Memory B cell (primary cell): ENCODE results near the gene GNG2.

Source experiments
- ATAC-seq: fragments of 150-1000 bp; cut with Tn5 transposase; 2 replicates; pipeline ENCODE4 v1.10.0; 2021; ENCODE audit warnings: low read depth, mild to moderate bottlenecking, moderate library complexity
- DNase-seq, 2 donors: peaks; one replicate each; pipeline ENCODE4 v3.0.0; 2022; ENCODE audit warnings: low spot score in 2 of 2
- H3K27ac Mint-ChIP-seq: one replicate; pipeline ENCODE4 v1.8.0; 2022; ENCODE audit warnings: mild to moderate bottlenecking, moderate library complexity, mixed read lengths
- H3K27me3 Mint-ChIP-seq: one replicate; pipeline ENCODE4 v1.8.0; 2022; ENCODE audit warnings: mixed read lengths
- H3K36me3 Mint-ChIP-seq: one replicate; pipeline ENCODE4 v1.8.0; 2022; ENCODE audit warnings: mild to moderate bottlenecking, mixed read lengths
- H3K4me1 Mint-ChIP-seq: one replicate; pipeline ENCODE4 v1.8.0; 2022; ENCODE audit warnings: mixed read lengths
- H3K4me3 Mint-ChIP-seq: one replicate; pipeline ENCODE4 v1.8.0; 2022; ENCODE audit warnings: mild to moderate bottlenecking, moderate library complexity, mixed read lengths
- H3K9me3 Mint-ChIP-seq: one replicate; pipeline ENCODE4 v1.8.0; 2022; ENCODE audit warnings: mixed read lengths

GNG2 gene

GRCh38 chr14:51989293-51990234 is 129.2 kb downstream of the GNG2 start, which contains the start of gene RTRAF:
RTRAF (plus strand) TSS chr14:51989546; CDS start chr14:51989640, 94 bp downstream.
- Mint-ChIP-seq H3K4me3 (peak within 1 kb of the TSS; percentile 99), H3K9me3 (no peaks in the 10 kb centered on the region), H3K27me3 (no peaks in the 10 kb centered on the region), H3K4me1 (peaks cover 20% of the 10 kb centered on the region), H3K27ac (peak within 1 kb of the TSS; percentile 93), H3K36me3 (peaks cover 7% of the 10 kb centered on the region)
- peak; percentile 94 for ATAC-seq
- peak; percentile 84 to 86 for DNase-seq

- peak overlapping the region; percentile 99 for H3K4me3 Mint-ChIP-seq
- peak overlapping the region; percentile 93 for H3K27ac Mint-ChIP-seq
- H3K36me3 Mint-ChIP-seq = peaks cover 13% of the 10 kb centered on the region
- H3K27me3 Mint-ChIP-seq = no peaks in the 10 kb centered on the region
- peaks cover 23% of the 10 kb centered on the region for H3K4me1 Mint-ChIP-seq
- DNase-seq (no peak), ATAC-seq (no peak)
- H3K9me3 Mint-ChIP-seq = no peaks in the 10 kb centered on the region
These were observed 130.1 kb downstream of the GNG2 start for GRCh38 chr14:51990488-51990887.

- no peaks in the 10 kb centered on the region for H3K9me3 Mint-ChIP-seq
- H3K27ac Mint-ChIP-seq = peak overlapping the region; percentile 42
- no peak overlapping the region for H3K4me3 Mint-ChIP-seq
- H3K27me3 Mint-ChIP-seq = no peaks in the 10 kb centered on the region
- peaks cover 18% of the 10 kb centered on the region for H3K36me3 Mint-ChIP-seq
- DNase-seq (no peak), ATAC-seq (no peak)
- H3K4me1 Mint-ChIP-seq = peaks cover 24% of the 10 kb centered on the region
These were observed 133.0 kb downstream of the GNG2 start for GRCh38 chr14:51993285-51993920.

- Mint-ChIP-seq H3K27ac (no peak overlapping the region), H3K27me3 (no peaks in the 10 kb centered on the region), H3K9me3 (no peaks in the 10 kb centered on the region), H3K4me1 (peaks cover 13% of the 10 kb centered on the region), H3K36me3 (peaks cover 24% of the 10 kb centered on the region), H3K4me3 (no peak overlapping the region)
- ATAC-seq (no peak), DNase-seq (peak in 1 of 2 donors; percentile 20)
These were observed 135.8 kb downstream of the GNG2 start for GRCh38 chr14:51996148-51996746.

- H3K36me3 Mint-ChIP-seq = peaks cover 25% of the 10 kb centered on the region
- no peak overlapping the region for H3K27ac Mint-ChIP-seq
- no peak for ATAC-seq
- H3K27me3 Mint-ChIP-seq = no peaks in the 10 kb centered on the region
- no peaks in the 10 kb centered on the region for H3K9me3 Mint-ChIP-seq
- H3K4me1 Mint-ChIP-seq = peaks cover 11% of the 10 kb centered on the region
- no peak for DNase-seq
- H3K4me3 Mint-ChIP-seq = no peak overlapping the region
These were observed 137.9 kb downstream of the GNG2 start for GRCh38 chr14:51998348-51998747.

GRCh38 chr14:51999084-51999483 is 138.7 kb downstream of the GNG2 start:
- DNase-seq = no peak

GRCh38 chr14:52000019-52000582 is 139.7 kb downstream of the GNG2 start:
- no peak for DNase-seq
- H3K27ac Mint-ChIP-seq = no peak overlapping the region
- H3K36me3 Mint-ChIP-seq = peaks cover 19% of the 10 kb centered on the region

More at GRCh38 chr14:51999084-51999483, 138.7 kb downstream of the GNG2 start:
- peaks cover 23% of the 10 kb centered on the region for H3K36me3 Mint-ChIP-seq
- H3K9me3 Mint-ChIP-seq = no peaks in the 10 kb centered on the region
- no peak overlapping the region for H3K27ac Mint-ChIP-seq
- no peak overlapping the region for H3K4me3 Mint-ChIP-seq
- no peaks in the 10 kb centered on the region for H3K27me3 Mint-ChIP-seq
- peaks cover 8% of the 10 kb centered on the region for H3K4me1 Mint-ChIP-seq
- no peak for ATAC-seq

GRCh38 chr14:52000696-52001095 is 140.3 kb downstream of the GNG2 start:
- Mint-ChIP-seq H3K27ac (no peak overlapping the region), H3K36me3 (peaks cover 22% of the 10 kb centered on the region), H3K4me3 (no peak overlapping the region), H3K4me1 (peaks cover 3% of the 10 kb centered on the region), H3K27me3 (no peaks in the 10 kb centered on the region), H3K9me3 (no peaks in the 10 kb centered on the region)
- ATAC-seq (no peak), DNase-seq (no peak)

More at GRCh38 chr14:52000019-52000582, 139.7 kb downstream of the GNG2 start:
- Mint-ChIP-seq H3K27me3 (no peaks in the 10 kb centered on the region), H3K9me3 (no peaks in the 10 kb centered on the region), H3K4me3 (no peak overlapping the region), H3K4me1 (peaks cover 3% of the 10 kb centered on the region)
- ATAC-seq = no peak

GRCh38 chr14:52002542-52002941 is 142.1 kb downstream of the GNG2 start:
- ATAC-seq (no peak), DNase-seq (no peak)
- Mint-ChIP-seq H3K4me1 (no peaks in the 10 kb centered on the region), H3K9me3 (no peaks in the 10 kb centered on the region), H3K27ac (no peak overlapping the region), H3K4me3 (no peak overlapping the region), H3K36me3 (peaks cover 23% of the 10 kb centered on the region), H3K27me3 (no peaks in the 10 kb centered on the region)

- H3K4me3 Mint-ChIP-seq = no peak overlapping the region
- DNase-seq (no peak), ATAC-seq (no peak)
- no peaks in the 10 kb centered on the region for H3K9me3 Mint-ChIP-seq
- H3K4me1 Mint-ChIP-seq = no peaks in the 10 kb centered on the region
- H3K27me3 Mint-ChIP-seq = no peaks in the 10 kb centered on the region
- no peak overlapping the region for H3K27ac Mint-ChIP-seq
- peaks cover 29% of the 10 kb centered on the region for H3K36me3 Mint-ChIP-seq
These were observed 142.9 kb downstream of the GNG2 start for GRCh38 chr14:52003324-52003723.

GRCh38 chr14:52005625-52006024 is 145.2 kb downstream of the GNG2 start:
- Mint-ChIP-seq H3K27ac (no peak overlapping the region), H3K36me3 (peaks cover 37% of the 10 kb centered on the region), H3K4me1 (no peaks in the 10 kb centered on the region), H3K9me3 (no peaks in the 10 kb centered on the region), H3K4me3 (no peak overlapping the region), H3K27me3 (no peaks in the 10 kb centered on the region)
- no peak for DNase-seq
- ATAC-seq = no peak

GRCh38 chr14:52006361-52006760 is 145.9 kb downstream of the GNG2 start:
- H3K27me3 Mint-ChIP-seq = no peaks in the 10 kb centered on the region
- no peaks in the 10 kb centered on the region for H3K9me3 Mint-ChIP-seq
- H3K4me1 Mint-ChIP-seq = no peaks in the 10 kb centered on the region
- no peak for ATAC-seq
- H3K36me3 Mint-ChIP-seq = peaks cover 39% of the 10 kb centered on the region
- no peak for DNase-seq
- H3K27ac Mint-ChIP-seq = no peak overlapping the region
- no peak overlapping the region for H3K4me3 Mint-ChIP-seq

GRCh38 chr14:52007211-52007610 is 146.8 kb downstream of the GNG2 start:
- peaks cover 42% of the 10 kb centered on the region for H3K36me3 Mint-ChIP-seq
- no peaks in the 10 kb centered on the region for H3K9me3 Mint-ChIP-seq
- no peak overlapping the region for H3K27ac Mint-ChIP-seq
- no peak for DNase-seq
- ATAC-seq = no peak
- H3K27me3 Mint-ChIP-seq = no peaks in the 10 kb centered on the region
- no peak overlapping the region for H3K4me3 Mint-ChIP-seq
- no peaks in the 10 kb centered on the region for H3K4me1 Mint-ChIP-seq

- ATAC-seq (no peak), DNase-seq (no peak)
- Mint-ChIP-seq H3K27ac (no peak overlapping the region), H3K9me3 (no peaks in the 10 kb centered on the region), H3K4me1 (no peaks in the 10 kb centered on the region), H3K27me3 (no peaks in the 10 kb centered on the region), H3K36me3 (peaks cover 42% of the 10 kb centered on the region), H3K4me3 (no peak overlapping the region)
These were observed 147.2 kb downstream of the GNG2 start for GRCh38 chr14:52007637-52008036.
